GM12878 (cell line): ENCODE results near the gene HIRA. TPM values are rescaled to one million over a fixed set of nuclear protein-coding genes. Genes with fewer than 3 reads are reported as not detected.

Experiments used
- BACH1 ChIP-seq: fragments of 450-650 bp; IDR thresholded peaks from 2 replicates; pipeline ENCODE4 v1.6.1; 2017; ENCODE audit warnings: mild to moderate bottlenecking, borderline replicate concordance
- BCL11A ChIP-seq: IDR thresholded peaks from 2 replicates; pipeline ENCODE4 v1.6.1; 2011; ENCODE audit warnings: low read depth, low read length
- BRCA1 ChIP-seq: IDR thresholded peaks from 2 replicates; pipeline ENCODE4 v1.6.1; 2011; ENCODE audit warnings: low read depth, low read length, improper control_type of control experiment
- CEBPB ChIP-seq, 2 experiments: fragments of 150-350 bp in 1 of 2; IDR thresholded peaks; 2 replicates each; pipeline ENCODE4 v1.6.1; 2012 to 2014; ENCODE audit warnings: low read depth in 2 of 2, low read length in 2 of 2, borderline replicate concordance in 1 of 2, inconsistent platforms in 1 of 2
- CREB1 ChIP-seq: IDR thresholded peaks from 2 replicates; pipeline ENCODE4 v1.6.1; 2012; ENCODE audit warnings: low read depth, mild to moderate bottlenecking, inconsistent platforms
- CTCF ChIP-seq, 3 experiments: IDR thresholded peaks in 2 of 3; conservative IDR thresholded peaks in 1 of 3; 2 replicates each; pipeline ENCODE4 v1.5.1; 2011; ENCODE audit warnings: low read depth in 3 of 3, low read length in 3 of 3, mild to moderate bottlenecking in 3 of 3, control low read depth in 2 of 3, moderate library complexity in 2 of 3, inconsistent platforms in 1 of 3, mixed read lengths in 1 of 3; ENCODE audit not compliant: control insufficient read depth in 2 of 3, insufficient read depth in 1 of 3; ENCODE audit errors: extremely low read depth in 1 of 3
- EP300 ChIP-seq, 2 experiments: fragments of 150-350 bp in 1 of 2; IDR thresholded peaks; 2 replicates each; pipeline ENCODE4 v1.6.1; 2011 to 2012; ENCODE audit warnings: low read depth in 2 of 2, low read length in 2 of 2, borderline replicate concordance in 1 of 2, improper control_type of control experiment in 1 of 2, inconsistent platforms in 1 of 2; ENCODE audit not compliant: control insufficient read depth in 1 of 2
- ETV6 ChIP-seq, 2 experiments: fragments of 450-650 bp in 1 of 2; IDR thresholded peaks in 1 of 2; conservative IDR thresholded peaks in 1 of 2; 2 replicates each; pipeline ENCODE4 v1.6.1; 2014; ENCODE audit warnings: antibody characterized with exemption in 1 of 2, borderline replicate concordance in 1 of 2, low read depth in 1 of 2, mild to moderate bottlenecking in 1 of 2, moderate library complexity in 1 of 2
- GATAD2B ChIP-seq: fragments of 450-650 bp; conservative IDR thresholded peaks from 2 replicates; pipeline ENCODE4 v1.6.1; 2017; ENCODE audit warnings: low read depth, mild to moderate bottlenecking, moderate library complexity
- IRF5 ChIP-seq: fragments of 450-650 bp; IDR thresholded peaks from 2 replicates; pipeline ENCODE4 v1.6.1; 2017; ENCODE audit warnings: borderline replicate concordance
- JUND ChIP-seq: IDR thresholded peaks from 2 replicates; pipeline ENCODE4 v1.6.1; 2012; ENCODE audit warnings: low read depth, mild to moderate bottlenecking, low read length, improper control_type of control experiment, moderate library complexity
- MAX ChIP-seq: IDR thresholded peaks from 2 replicates; pipeline ENCODE4 v1.6.1; 2012; ENCODE audit warnings: low read depth, low read length, improper control_type of control experiment
- MEF2B ChIP-seq: fragments of 450-650 bp; IDR thresholded peaks from 2 replicates; pipeline ENCODE4 v1.6.1; 2018; ENCODE audit warnings: mild to moderate bottlenecking, moderate library complexity; ENCODE audit not compliant: partially characterized antibody, poor library complexity, severe bottlenecking
- MYC ChIP-seq: IDR thresholded peaks from 2 replicates; pipeline ENCODE4 v1.6.1; 2011; ENCODE audit warnings: mild to moderate bottlenecking, low read length, moderate library complexity, inconsistent platforms; ENCODE audit not compliant: insufficient read depth, insufficient replicate concordance, insufficient read length, severe bottlenecking
- PML ChIP-seq: IDR thresholded peaks from 2 replicates; pipeline ENCODE4 v1.6.1; 2012; ENCODE audit warnings: low read length, inconsistent platforms
- PRDM15 ChIP-seq: fragments of 450-650 bp; formaldehyde crosslinking; IDR thresholded peaks from 2 replicates; pipeline ENCODE4 v1.4.0; 2020; ENCODE audit warnings: mild to moderate bottlenecking, moderate library complexity
- RB1 ChIP-seq: fragments of 450-650 bp; formaldehyde crosslinking; IDR thresholded peaks from 2 replicates; pipeline ENCODE4 v1.6.1; 2017; ENCODE audit warnings: mild to moderate bottlenecking, borderline replicate concordance
- SP1 ChIP-seq: IDR thresholded peaks from one replicate; pipeline ENCODE4 v1.6.1; 2011; ENCODE audit warnings: low read depth, low read length
- STAT1 ChIP-seq: fragments of 450-650 bp; conservative IDR thresholded peaks from 2 replicates; pipeline ENCODE4 v1.6.1; 2014; ENCODE audit warnings: antibody characterized with exemption, mild to moderate bottlenecking
- TCF7 ChIP-seq: IDR thresholded peaks from 2 replicates; pipeline ENCODE4 v1.6.1; 2014; ENCODE audit warnings: antibody characterized with exemption, borderline replicate concordance
- ZNF622 ChIP-seq: fragments of 450-650 bp; IDR thresholded peaks from 2 replicates; pipeline ENCODE4 v1.6.1; 2017; ENCODE audit warnings: mild to moderate bottlenecking, inconsistent platforms
- ZSCAN29 ChIP-seq: fragments of 450-650 bp; IDR thresholded peaks from 2 replicates; pipeline ENCODE4 v1.6.1; 2017; ENCODE audit warnings: mild to moderate bottlenecking, moderate library complexity
- polyA plus RNA-seq, 11 experiments: library from polyadenylated mRNA; depleted of rRNA in 4 of 11; unstranded in 6 of 11; stranded (reverse) in 5 of 11; fragments of >200 nt; fragmentation: Nextera tagmentation in 4 of 11; fragmentation: Illumina TruSeq in 1 of 11; extraction: Ambion mirVana in 4 of 11; extraction: Trizol in 1 of 11; gene quantifications; 1 replicate in 1 of 11; 2 replicates in 10 of 11; pipeline versions ENCODE4 v1.2.1 to v1.2.3, GENCODE V29; 2011 to 2016; ENCODE audit warnings: inconsistent platforms in 2 of 11, missing spikeins in 2 of 11, low read depth in 1 of 11
- total RNA-seq, 4 experiments: library from RNA; depleted of rRNA in 3 of 4; stranded (reverse); fragments of >200 nt in 3 of 4; fragmentation: Illumina TruSeq in 1 of 4; extraction: Trizol in 1 of 4; gene quantifications; 2 replicates each; pipeline versions ENCODE4 v1.2.1 to v1.2.3, GENCODE V29; 2013 to 2021

HIRA gene
- total and polyA plus RNA-seq, 10 of the 15 experiments (the other 5 are each of a cell fraction or from before 2014, with no cell fraction given) = 0.34 to 32.7 (median 14.5) TPM

GRCh38 chr22:19432133-19432851 lies 759 bp upstream of the HIRA start, which contains the start of gene MRPL40 (continued):
- TF ChIP-seq CTCF (IDR thresholded peaks at IDR 0.05 in 2 of 3, conservative IDR thresholded peaks at IDR 0.05 in 1 of 3; ENCODE audit: control insufficient read depth in 2 of 3, extremely low read depth in 1 of 3, insufficient read depth in 1 of 3, low read depth in 3 of 3, low read length in 3 of 3) (0 out of 6 replicates have a peak, but pooled peaks of 1 of the 3 experiments have one; percentile 4), CREB1 (peak; percentile 91), BRCA1 (peak; percentile 45; the same call in 1 of the 2 replicates), GATAD2B (no peak; the same call in 1 of the 2 replicates), MEF2B (peak; percentile 67), RB1 (peak; percentile 97; the same call in 1 of the 2 replicates), IRF5 (no peak), CEBPB (IDR thresholded peaks at IDR 0.05; ENCODE audit: borderline replicate concordance in 1 of 2, low read depth in 2 of 2, low read length in 2 of 2) (no peak), ZSCAN29 (peak; percentile 79; the same call in 1 of the 2 replicates), MYC (no peak), SP1 (peak; percentile 92), TCF7 (no peak), BACH1 (peak; percentile 91), BCL11A (peak; percentile 40; the same call in 1 of the 2 replicates), PRDM15 (CRISPR knock-in tag) (no peak), MAX (peak; percentile 96), ETV6 (conservative IDR thresholded peaks at IDR 0.05 in 1 of 2, IDR thresholded peaks at IDR 0.05 in 1 of 2; ENCODE audit: borderline replicate concordance in 1 of 2, low read depth in 1 of 2) (peak in 1 of 2 experiments; percentile 44; a peak in 1 of 4 replicates), EP300 (IDR thresholded peaks at IDR 0.05; ENCODE audit: borderline replicate concordance in 1 of 2, control insufficient read depth in 1 of 2, low read depth in 2 of 2, low read length in 2 of 2) (peak in 1 of 2 experiments; percentile 16; a peak in 2 of 4 replicates), STAT1 (peak; percentile 61; the same call in 1 of the 2 replicates), JUND (peak; percentile 39; the same call in 1 of the 2 replicates), ZNF622 (no peak), PML (peak; percentile 89)
